HepG2 (cell line): ENCODE data around the gene PGAP3. TPM values are rescaled to one million over a fixed set of nuclear protein-coding genes. Genes with fewer than 3 reads are reported as not detected.

Experiments used
- ATAC-seq: fragments of 200-7000 bp; cut with Tn5 transposase; 3 replicates; pipeline ENCODE4 v1.9.1; 2020; ENCODE audit warnings: mild to moderate bottlenecking, moderate library complexity
- BruUV-seq: library from RNA; stranded (reverse); fragments of 400-500 nt; replicated peaks from 2 replicates; lab custom pipeline; 2021; lab: Mats Ljungman, UMichigan
- CTCF ChIA-PET: fragments of 300-600 bp; formaldehyde crosslinking; extraction: SDS; loops from one replicate; lab custom pipeline; 2021; ENCODE audit warnings: low total read pairs, inconsistent platforms, low intra/inter-chr PET ratio; lab: Yijun Ruan, JAX
- POLR2A ChIA-PET: fragments of 350-600 bp; sonication (Branson Sonifier 250); formaldehyde crosslinking; loops from one replicate; lab custom pipeline; 2020; ENCODE audit warnings: antibody characterized with exemption, inconsistent platforms; lab: Yijun Ruan, JAX
- DNase-seq: peaks from one replicate; pipeline ENCODE4 v3.0.0-alpha.2; 2015; ENCODE audit warnings: low spot score
- FAIRE-seq: peaks from 3 replicates; lab custom pipeline; 2011; peaks lifted over from hg19 to GRCh38; lab: Jason Lieb, UNC
- H2AFZ ChIP-seq: one replicate; pipeline ENCODE4 v1.6.1; 2011; ENCODE audit warnings: low read length, inconsistent platforms
- H3K27ac ChIP-seq: fragments of 300-600 bp; 3 replicates; pipeline ENCODE4 v1.8.0; 2011; ENCODE audit warnings: mixed run types, mild to moderate bottlenecking, mixed read lengths, low read length, inconsistent platforms; ENCODE audit not compliant: insufficient read depth; ENCODE audit errors: extremely low read length
- H3K27me3 ChIP-seq, 2 experiments: fragments of 200-600 bp in 1 of 2; 2 replicates in 1 of 2; 3 replicates in 1 of 2; pipeline versions ENCODE4 v1.6.0 to v1.8.0; 2011; ENCODE audit warnings: low read length in 2 of 2, mild to moderate bottlenecking in 2 of 2, moderate library complexity in 2 of 2, inconsistent platforms in 1 of 2; ENCODE audit not compliant: insufficient read depth in 2 of 2, control insufficient read depth in 1 of 2
- H3K36me3 ChIP-seq, 2 experiments: fragments of 200-600 bp in 1 of 2; replicated peaks in 1 of 2; 2 replicates in 1 of 2; 3 replicates in 1 of 2; pipeline versions ENCODE4 v1.5.1 to v1.8.0; 2011; ENCODE audit warnings: low read length in 2 of 2, inconsistent platforms in 1 of 2; ENCODE audit not compliant: insufficient read depth in 2 of 2, control insufficient read depth in 1 of 2
- H3K4me1 ChIP-seq: 2 replicates; pipeline ENCODE4 v1.5.1; 2012; ENCODE audit warnings: low read length, inconsistent platforms; ENCODE audit not compliant: insufficient read depth
- H3K4me2 ChIP-seq: 2 replicates; pipeline ENCODE4 v1.6.0; 2011; ENCODE audit warnings: low read depth, low read length, inconsistent platforms
- H3K4me3 ChIP-seq, 3 experiments: fragments of 200-600 bp in 1 of 3; sonication (generic), shearing (Covaris generic) in 1 of 3; replicated peaks in 1 of 3; 2 replicates each; pipeline ENCODE4 v1.5.1; 2011 to 2016; ENCODE audit warnings: low read length in 3 of 3, inconsistent platforms in 2 of 3, low read depth in 2 of 3, mild to moderate bottlenecking in 2 of 3, control low read depth in 1 of 3, mixed read lengths in 1 of 3; ENCODE audit not compliant: insufficient read depth in 1 of 3
- H3K79me2 ChIP-seq: one replicate; pipeline ENCODE4 v1.6.1; 2011; ENCODE audit warnings: low read length, inconsistent platforms; ENCODE audit not compliant: insufficient read depth
- H3K9ac ChIP-seq: 2 replicates; pipeline ENCODE4 v1.6.0; 2011; ENCODE audit warnings: mild to moderate bottlenecking, low read depth, low read length, inconsistent platforms; ENCODE audit not compliant: insufficient read depth
- H3K9me3 ChIP-seq: 2 replicates; pipeline ENCODE4 v1.5.1; 2012; ENCODE audit warnings: mild to moderate bottlenecking, low read length
- H4K20me1 ChIP-seq: 2 replicates; pipeline ENCODE4 v1.6.0; 2011; ENCODE audit warnings: inconsistent platforms, mild to moderate bottlenecking, low read length, moderate library complexity; ENCODE audit not compliant: insufficient read depth
- CEBPB ChIP-seq: IDR thresholded peaks from 2 replicates; pipeline ENCODE4 v1.6.1; 2011; ENCODE audit warnings: low read depth, low read length, improper control_type of control experiment, borderline replicate concordance
- EEA1 ChIP-seq: sonication (generic); formaldehyde crosslinking; IDR thresholded peaks from 2 replicates; pipeline ENCODE4 v1.5.1; 2020; ENCODE audit warnings: mild to moderate bottlenecking, missing genetic modification reagents, borderline replicate concordance
- EED ChIP-seq: sonication (generic); formaldehyde crosslinking; IDR thresholded peaks from 2 replicates; pipeline ENCODE4 v1.5.0; 2020; ENCODE audit warnings: mild to moderate bottlenecking, missing genetic modification reagents
- GATA4 ChIP-seq: sonication (generic); IDR thresholded peaks from 2 replicates; pipeline ENCODE4 v1.6.1; 2016; ENCODE audit warnings: antibody characterized with exemption, low read depth, borderline replicate concordance
- HNRNPL ChIP-seq: fragments of 200-400 bp; formaldehyde crosslinking; IDR thresholded peaks from 2 replicates; pipeline ENCODE4 v1.6.1; 2017; ENCODE audit warnings: mild to moderate bottlenecking, low read depth, low read length
- MIXL1 ChIP-seq: IDR thresholded peaks from 2 replicates; pipeline ENCODE4 v1.6.1; 2016
- PCBP1 ChIP-seq: fragments of 200-400 bp; formaldehyde crosslinking; IDR thresholded peaks from 2 replicates; pipeline ENCODE4 v1.6.1; 2017; ENCODE audit warnings: mild to moderate bottlenecking, low read depth, low read length, borderline replicate concordance
- SIX1 ChIP-seq: sonication (generic); formaldehyde crosslinking; IDR thresholded peaks from 2 replicates; pipeline ENCODE4 v1.4.0; 2020; ENCODE audit warnings: missing genetic modification reagents, borderline replicate concordance
- SNAPC2 ChIP-seq: sonication (generic); formaldehyde crosslinking; IDR thresholded peaks from 2 replicates; pipeline ENCODE4 v1.8.1; 2022; ENCODE audit warnings: mild to moderate bottlenecking, missing genetic modification reagents
- TEAD3 ChIP-seq: optimal IDR thresholded peaks from 2 replicates; pipeline ENCODE3; 2016; ENCODE audit warnings: borderline replicate concordance
- TEF ChIP-seq: sonication (generic); formaldehyde crosslinking; IDR thresholded peaks from 2 replicates; pipeline ENCODE4 v1.5.0; 2020; ENCODE audit warnings: missing genetic modification reagents
- WIZ ChIP-seq: sonication (generic); formaldehyde crosslinking; IDR thresholded peaks from 2 replicates; pipeline ENCODE4 v1.5.1; 2020; ENCODE audit warnings: mild to moderate bottlenecking, missing genetic modification reagents
- ZBTB20 ChIP-seq: sonication (generic); formaldehyde crosslinking; IDR thresholded peaks from 2 replicates; pipeline ENCODE4 v1.8.1; 2023; ENCODE audit warnings: missing genetic modification reagents, low read depth, mild to moderate bottlenecking, borderline replicate concordance
- ZBTB39 ChIP-seq: sonication (generic); formaldehyde crosslinking; IDR thresholded peaks from 2 replicates; pipeline ENCODE4 v1.5.0; 2020; ENCODE audit warnings: missing genetic modification reagents
- ZFYVE20 ChIP-seq: sonication (generic); formaldehyde crosslinking; IDR thresholded peaks from 2 replicates; pipeline ENCODE4 v1.8.0; 2023; ENCODE audit warnings: low read depth, mild to moderate bottlenecking, moderate library complexity, missing genetic modification reagents, borderline replicate concordance
- ZNF251 ChIP-seq: sonication (generic); formaldehyde crosslinking; IDR thresholded peaks from 2 replicates; pipeline ENCODE4 v1.9.0; 2021; ENCODE audit warnings: mild to moderate bottlenecking, missing genetic modification reagents
- ZNF431 ChIP-seq: sonication (generic); formaldehyde crosslinking; IDR thresholded peaks from 2 replicates; pipeline ENCODE4 v1.9.0; 2022; ENCODE audit warnings: missing genetic modification reagents, low read depth, mild to moderate bottlenecking, borderline replicate concordance
- ZNF546 ChIP-seq: sonication (generic); formaldehyde crosslinking; conservative IDR thresholded peaks from 2 replicates; pipeline ENCODE4 v1.8.1; 2023; ENCODE audit warnings: mild to moderate bottlenecking, missing genetic modification reagents
- ZNF747 ChIP-seq: sonication (generic); formaldehyde crosslinking; IDR thresholded peaks from 2 replicates; pipeline ENCODE4 v1.8.1; 2023; ENCODE audit warnings: missing genetic modification reagents, mild to moderate bottlenecking, borderline replicate concordance
- ZNF841 ChIP-seq: sonication (generic); formaldehyde crosslinking; IDR thresholded peaks from 2 replicates; pipeline ENCODE4 v1.8.1; 2023; ENCODE audit warnings: missing genetic modification reagents, borderline replicate concordance
- WGBS: methylation state at CpG from one replicate; pipeline ENCODE4 v1.1.6; 2017; ENCODE audit warnings: low lambda C conversion rate; 5-methylcytosine and 5-hydroxymethylcytosine counted together
- in situ Hi-C: cut with HindIII; loops from 2 replicates; pipeline ENCODE4 v1.10.0; 2017; ENCODE audit warnings: low pct_unique_long_range_greater_than_20kb; ENCODE audit not compliant: extremely low pct_ligation_motif_present
- intact Hi-C: fragments of 100-400 bp; cut with micrococcal nuclease; formaldehyde crosslinking; loops from one replicate; pipeline ENCODE4 v1.10.0; 2022; ENCODE audit not compliant: unreplicated experiment
- polyA plus RNA-seq, 8 experiments: library from polyadenylated mRNA; depleted of rRNA in 3 of 8; stranded (reverse) in 7 of 8; unstranded in 1 of 8; fragments of >200 nt; fragmentation: Illumina TruSeq in 4 of 8; extraction: Trizol in 4 of 8; gene quantifications; 2 replicates each; pipeline versions ENCODE4 v1.2.1 to v1.2.3, GENCODE V29; 2011 to 2016; ENCODE audit warnings: low read depth in 4 of 8, missing spikeins in 1 of 8, mixed read lengths in 1 of 8; ENCODE audit not compliant: insufficient read depth in 1 of 8
- total RNA-seq, 5 experiments: library from RNA; depleted of rRNA; stranded (reverse); fragments of >200 nt; fragmentation: Illumina TruSeq; extraction: Trizol; gene quantifications; 2 replicates each; pipeline ENCODE4 v1.2.3, GENCODE V29; 2016; ENCODE audit warnings: low read depth in 1 of 5

The PGAP3 gene
- total and polyA plus RNA-seq, 2 of the 13 experiments (the other 11 are each of a cell fraction or from before 2014, with no cell fraction given): 11.9 to 14.6 TPM

DNA sequence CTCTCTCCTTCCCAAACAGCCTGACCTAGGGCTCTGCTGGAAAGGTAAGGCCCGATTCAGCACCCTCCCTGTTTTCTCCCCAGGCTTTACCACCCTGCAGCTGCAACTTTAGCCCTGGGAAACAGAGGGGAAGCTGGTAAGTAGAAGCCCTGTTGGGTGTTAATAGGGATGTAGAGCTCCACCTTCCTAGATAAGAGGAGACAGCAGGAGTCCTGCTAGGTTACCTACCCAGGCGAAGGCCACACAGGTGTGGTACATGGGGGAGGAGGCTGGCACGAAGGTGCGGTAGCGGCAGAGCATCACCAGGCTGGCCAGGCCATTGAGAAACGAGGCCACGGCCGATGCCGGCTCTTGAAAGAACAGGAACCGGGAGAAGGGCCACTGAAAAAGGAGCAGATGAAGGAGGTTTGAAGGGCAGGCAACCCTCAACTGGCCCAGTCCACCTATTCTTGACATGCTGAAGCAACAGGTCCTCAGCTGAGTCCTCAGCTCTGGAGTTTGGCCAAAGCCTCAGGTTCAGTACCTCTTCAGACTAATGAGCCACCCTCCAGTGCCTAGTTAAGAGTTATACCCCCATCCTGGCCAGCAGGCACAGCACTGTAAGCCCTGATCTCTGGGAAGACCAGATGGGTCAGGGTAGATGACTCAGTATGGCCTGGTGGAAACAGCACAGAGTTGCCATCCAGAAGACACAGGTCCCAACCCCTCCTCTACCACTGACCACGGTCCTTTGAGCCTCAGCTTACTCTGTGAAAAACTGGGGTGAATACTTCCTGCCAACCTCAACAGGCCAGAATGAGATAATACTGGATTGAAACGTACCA is 3.3 kb downstream of the PGAP3 start:
- Histone ChIP-seq H2AFZ (no peak overlapping the region), H4K20me1 (no peaks in the 10 kb centered on the region), H3K36me3 (peaks cover 0 to 2% of the 10 kb centered on the region in 2 experiments; a peak in 2 of 5 replicates), H3K79me2 (no peaks in the 10 kb centered on the region), H3K27ac (no peak overlapping the region), H3K9me3 (no peaks in the 10 kb centered on the region), H3K9ac (no peak overlapping the region), H3K27me3 (no peaks in the 10 kb centered on the region; a peak in 1 of 5 replicates), H3K4me1 (peaks cover 24% of the 10 kb centered on the region), H3K4me3 (no peak overlapping the region), H3K4me2 (no peak overlapping the region)
- POLR2A ChIA-PET: interaction anchor here (0.8 to 4.1 kb wide), 3 partner anchors 11 to 68 kb away, joined by 3 to 64 read pairs (median 5); no protein-coding TSS in a partner anchor
- DNase-seq (no peak), ATAC-seq (no peak), FAIRE-seq (no peak)
- in situ Hi-C loops (no loop called here), intact Hi-C loops (no loop called here)
- 96% methylated on average over 12 of the region's 12 CpGs for WGBS
- no TSS peak for BruUV-seq
- TF ChIP-seq ZNF251 (CRISPR knock-in tag): no peak
- TF ChIP-seq ZBTB20 (CRISPR knock-in tag): no peak
- TF ChIP-seq SIX1: no peak
- no peak for TF ChIP-seq WIZ
- no peak for TF ChIP-seq ZNF546
- TF ChIP-seq CEBPB: no peak
- TF ChIP-seq HNRNPL: no peak
- no peak for TF ChIP-seq TEAD3
- no peak for TF ChIP-seq TEF
- no peak for TF ChIP-seq ZFYVE20
- TF ChIP-seq EED (CRISPR knock-in tag): no peak
- TF ChIP-seq EEA1 (CRISPR knock-in tag): no peak
- TF ChIP-seq ZBTB39 (CRISPR knock-in tag): no peak
- no peak for TF ChIP-seq ZNF431 (CRISPR knock-in tag)
- TF ChIP-seq MIXL1 (CRISPR knock-in tag): no peak
- TF ChIP-seq PCBP1: no peak
- no peak for TF ChIP-seq SNAPC2 (CRISPR knock-in tag)
- TF ChIP-seq ZNF841: no peak
- no peak for TF ChIP-seq GATA4
- no peak for TF ChIP-seq ZNF747 (CRISPR knock-in tag)
- CTCF ChIA-PET: no interaction called here
